IgD-negative memory B cell (primary cell): ENCODE data around the gene SLC26A8. TPM values are rescaled to one million over a fixed set of nuclear protein-coding genes. Genes with fewer than 3 reads are reported as not detected.
"Not testable (repeated sequence)": the region's sequence is repeated elsewhere in the genome, so short reads cannot be mapped to it uniquely, and the experiment has no call there.

Experiments
- H3K27ac Mint-ChIP-seq, 3 donors: one replicate each; pipeline ENCODE4 v1.8.0; 2020 to 2022; ENCODE audit warnings: mild to moderate bottlenecking in 3 of 3, mixed read lengths in 3 of 3, moderate library complexity in 1 of 3
- H3K27me3 Mint-ChIP-seq: one replicate; pipeline ENCODE4 v1.8.0; 2021; ENCODE audit warnings: mixed read lengths
- H3K36me3 Mint-ChIP-seq: one replicate; pipeline ENCODE4 v1.8.0; 2020; ENCODE audit warnings: mild to moderate bottlenecking, mixed read lengths
- H3K4me1 Mint-ChIP-seq, 3 donors: one replicate each; pipeline ENCODE4 v1.8.0; 2020 to 2022; ENCODE audit warnings: mixed read lengths in 3 of 3, mild to moderate bottlenecking in 1 of 3
- H3K4me3 Mint-ChIP-seq, 4 donors: one replicate each; pipeline ENCODE4 v1.8.0; 2020 to 2022; ENCODE audit warnings: mild to moderate bottlenecking in 4 of 4, mixed read lengths in 4 of 4, moderate library complexity in 3 of 4
- H3K9me3 Mint-ChIP-seq, 3 donors: one replicate each; pipeline ENCODE4 v1.8.0; 2020 to 2021; ENCODE audit warnings: mixed read lengths in 3 of 3, mild to moderate bottlenecking in 1 of 3
- polyA plus RNA-seq: library from polyadenylated mRNA; unstranded; fragments of 300-500 nt; fragmentation: Illumina TruSeq; gene quantifications from one replicate; pipeline ENCODE4 v1.2.3, GENCODE V29; 2021

The SLC26A8 gene
- polyA plus RNA-seq, 1 donor from 2014 or later, result not detected

DNA sequence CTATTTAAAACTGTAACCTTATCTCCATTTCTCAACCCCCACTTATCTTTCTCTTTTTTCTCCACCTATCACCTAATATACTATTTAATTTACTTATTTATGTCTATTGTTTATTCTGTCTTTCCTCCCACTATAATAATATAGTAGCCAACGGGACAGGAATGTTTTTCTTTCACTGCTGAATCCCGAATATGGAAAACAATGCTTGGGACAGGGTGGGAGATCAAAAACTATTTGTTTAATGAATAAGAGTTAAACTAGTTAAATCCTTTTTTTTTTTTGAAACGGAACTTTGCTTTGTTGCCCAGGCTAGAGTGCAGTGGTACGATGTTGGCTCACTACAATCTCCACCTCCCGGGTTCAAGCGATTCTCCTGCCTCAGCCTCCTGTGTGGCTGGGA, 109.9 kb downstream of the SLC26A8 start:
- H3K9me3 Mint-ChIP-seq, result peaks cover 0 to 9% (median 0%) of the 10 kb centered on the region in 3 donors
- H3K27ac Mint-ChIP-seq, result peak overlapping the region in 1 of 3 donors; percentile 13
- no peak overlapping the region for H3K4me3 Mint-ChIP-seq
- H3K4me1 Mint-ChIP-seq, result peaks cover 17 to 24% (median 22%) of the 10 kb centered on the region in 3 donors
- H3K27me3 Mint-ChIP-seq, result no peaks in the 10 kb centered on the region
- peaks cover 11% of the 10 kb centered on the region for H3K36me3 Mint-ChIP-seq

DNA sequence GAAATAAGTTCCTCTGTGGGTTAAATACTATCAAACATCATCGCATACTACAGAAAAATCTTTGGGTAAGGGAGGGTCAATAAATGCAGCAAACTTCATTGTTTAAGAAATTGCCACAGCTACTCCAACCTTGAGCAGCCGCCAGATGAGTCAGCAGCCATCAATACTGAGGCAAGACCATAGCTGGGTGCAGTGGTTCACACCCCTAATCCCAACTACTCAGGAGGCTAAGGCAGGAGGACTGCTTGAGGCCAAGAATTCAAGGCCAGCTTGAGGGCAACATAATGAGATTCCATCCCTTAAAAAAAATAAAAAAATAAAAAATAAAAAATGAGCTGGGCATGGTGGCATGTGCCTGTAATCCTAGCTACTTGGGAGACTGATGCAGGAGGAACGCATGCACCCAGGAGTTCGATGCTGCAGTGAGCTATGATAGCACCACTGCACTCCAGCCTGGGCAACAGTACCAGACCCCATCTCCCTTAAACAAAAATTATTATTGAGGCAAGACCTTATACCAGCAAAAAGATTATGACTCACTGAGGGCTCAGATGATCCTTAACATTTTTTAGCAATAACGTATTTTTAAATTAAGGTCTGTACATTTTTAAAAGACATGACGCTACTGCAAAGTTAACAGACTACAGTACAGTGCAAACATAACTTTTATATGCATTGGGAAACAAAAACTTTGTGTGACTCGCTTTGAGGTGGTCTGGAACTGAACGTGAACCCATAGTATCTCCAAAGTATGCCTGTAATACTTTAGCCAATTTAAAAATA, 112.4 kb downstream of the SLC26A8 start:
- Mint-ChIP-seq H3K36me3 (peaks cover 21% of the 10 kb centered on the region), H3K27me3 (no peaks in the 10 kb centered on the region), H3K9me3 (peaks cover 3 to 23% (median 4%) of the 10 kb centered on the region in 3 donors), H3K4me3 (no peak overlapping the region), H3K27ac (no peak overlapping the region), H3K4me1 (peaks cover 4 to 10% (median 4%) of the 10 kb centered on the region in 3 donors)

DNA sequence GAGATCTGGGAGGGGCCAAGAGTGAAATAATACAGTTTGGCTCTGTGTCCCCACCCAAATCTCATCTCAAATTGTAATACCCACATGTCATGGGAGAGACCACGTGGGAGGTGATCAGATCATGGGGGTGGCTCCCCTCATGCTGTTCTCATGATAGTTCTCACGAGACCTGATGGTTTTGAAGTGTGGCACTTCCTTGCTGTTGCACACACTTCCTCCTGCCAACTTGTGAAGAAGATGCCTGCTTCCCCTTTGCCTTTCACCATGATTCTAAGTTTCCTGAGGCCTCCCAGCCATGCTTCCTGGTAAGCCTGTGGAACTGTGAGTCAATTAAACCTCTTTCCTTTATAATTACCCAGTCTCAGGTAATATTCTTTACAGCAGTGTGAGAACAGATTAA, 114.9 kb downstream of the SLC26A8 start:
- H3K4me1 Mint-ChIP-seq, result peaks cover 10 to 15% (median 12%) of the 10 kb centered on the region in 3 donors
- H3K9me3 Mint-ChIP-seq, result peaks cover 3 to 23% (median 4%) of the 10 kb centered on the region in 3 donors
- not testable (repeated sequence) for H3K4me3 Mint-ChIP-seq, H3K27ac Mint-ChIP-seq, H3K27me3 Mint-ChIP-seq
- peaks cover 19% of the 10 kb centered on the region for H3K36me3 Mint-ChIP-seq

DNA sequence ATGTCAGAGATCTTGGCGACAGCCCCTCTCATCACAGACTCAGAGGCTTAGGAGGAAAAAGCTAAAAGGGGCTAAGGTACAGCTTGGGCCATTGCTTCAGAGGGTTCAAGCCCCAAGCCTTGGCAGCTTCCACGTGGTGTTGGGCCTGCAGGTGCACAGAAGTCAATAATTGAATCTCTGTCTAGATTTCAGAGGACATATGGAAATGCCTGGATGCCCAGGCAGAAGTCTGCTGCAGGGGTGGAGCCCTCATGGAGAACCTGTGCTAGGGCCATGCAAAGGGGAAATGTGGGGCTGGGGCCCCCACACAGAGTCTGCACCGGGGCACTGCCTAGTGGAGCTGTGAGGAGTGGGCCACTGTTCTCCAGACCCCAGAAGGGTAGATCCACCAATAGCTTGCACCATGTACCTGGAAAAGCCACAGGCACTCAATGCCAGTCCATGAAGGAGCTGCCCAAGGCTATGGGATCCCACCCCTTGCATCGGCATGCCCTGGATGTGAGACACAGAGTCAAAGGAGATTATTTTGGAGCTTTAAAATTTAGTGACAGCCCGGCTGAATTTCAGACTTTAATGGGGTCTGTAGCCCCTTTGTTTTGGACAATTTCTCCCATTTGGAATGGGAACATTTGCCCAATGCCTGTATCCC, 115.6 kb downstream of the SLC26A8 start:
- Mint-ChIP-seq H3K9me3 (peaks cover 3 to 23% (median 4%) of the 10 kb centered on the region in 3 donors), H3K27ac (peak overlapping the region in 1 of 3 donors; percentile 23), H3K4me1 (peaks cover 11 to 15% (median 12%) of the 10 kb centered on the region in 3 donors), H3K4me3 (peak overlapping the region in 1 of 4 donors; percentile 41), H3K36me3 (peaks cover 19% of the 10 kb centered on the region)
- not testable (repeated sequence) for H3K27me3 Mint-ChIP-seq

DNA sequence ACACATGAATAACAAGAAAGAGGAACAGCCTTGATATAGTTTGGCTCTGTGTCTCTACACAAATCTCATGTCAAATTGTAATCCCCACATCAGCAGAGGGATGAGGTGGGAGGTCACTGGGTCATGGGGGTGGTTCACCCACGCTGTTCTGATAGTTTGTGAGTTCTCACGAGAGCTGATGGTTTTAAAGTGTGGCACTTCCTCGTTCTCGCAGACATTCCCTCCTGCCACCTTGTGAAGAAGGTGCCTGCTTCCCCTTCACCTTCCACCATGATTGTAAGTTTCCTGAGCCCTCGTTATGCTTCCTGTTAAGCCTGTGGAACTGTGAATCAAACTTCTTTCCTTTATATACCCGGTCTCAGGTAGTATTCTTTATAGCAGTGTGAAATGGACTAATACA, 116.7 kb downstream of the SLC26A8 start:
- no peak overlapping the region for H3K4me3 Mint-ChIP-seq
- H3K27ac Mint-ChIP-seq, result no peak overlapping the region
- H3K9me3 Mint-ChIP-seq, result peaks cover 3 to 23% (median 4%) of the 10 kb centered on the region in 3 donors
- H3K36me3 Mint-ChIP-seq, result peaks cover 19% of the 10 kb centered on the region
- H3K27me3 Mint-ChIP-seq, result no peaks in the 10 kb centered on the region
- peaks cover 11 to 15% (median 12%) of the 10 kb centered on the region in 3 donors for H3K4me1 Mint-ChIP-seq

DNA sequence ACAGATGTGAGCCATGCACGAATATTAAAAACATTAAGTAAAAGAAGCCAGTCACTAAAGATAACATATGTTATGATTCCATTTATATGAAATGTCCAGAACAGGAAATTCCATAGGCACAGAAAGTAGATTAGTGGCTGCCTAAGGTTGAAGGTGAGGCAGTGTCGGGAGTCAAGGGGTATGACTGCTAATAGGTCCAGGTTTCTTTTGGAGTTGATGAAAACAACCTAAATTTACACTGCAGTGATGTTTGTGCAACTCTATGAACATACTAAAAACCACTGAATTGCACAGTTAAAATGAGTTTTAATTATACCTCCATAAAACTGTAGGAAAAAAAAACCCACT, 118.0 kb downstream of the SLC26A8 start:
- Mint-ChIP-seq H3K9me3 (peaks cover 3 to 23% (median 4%) of the 10 kb centered on the region in 3 donors), H3K4me1 (peaks cover 10 to 12% (median 12%) of the 10 kb centered on the region in 3 donors), H3K4me3 (no peak overlapping the region), H3K36me3 (peaks cover 19% of the 10 kb centered on the region), H3K27me3 (no peaks in the 10 kb centered on the region), H3K27ac (no peak overlapping the region)

DNA sequence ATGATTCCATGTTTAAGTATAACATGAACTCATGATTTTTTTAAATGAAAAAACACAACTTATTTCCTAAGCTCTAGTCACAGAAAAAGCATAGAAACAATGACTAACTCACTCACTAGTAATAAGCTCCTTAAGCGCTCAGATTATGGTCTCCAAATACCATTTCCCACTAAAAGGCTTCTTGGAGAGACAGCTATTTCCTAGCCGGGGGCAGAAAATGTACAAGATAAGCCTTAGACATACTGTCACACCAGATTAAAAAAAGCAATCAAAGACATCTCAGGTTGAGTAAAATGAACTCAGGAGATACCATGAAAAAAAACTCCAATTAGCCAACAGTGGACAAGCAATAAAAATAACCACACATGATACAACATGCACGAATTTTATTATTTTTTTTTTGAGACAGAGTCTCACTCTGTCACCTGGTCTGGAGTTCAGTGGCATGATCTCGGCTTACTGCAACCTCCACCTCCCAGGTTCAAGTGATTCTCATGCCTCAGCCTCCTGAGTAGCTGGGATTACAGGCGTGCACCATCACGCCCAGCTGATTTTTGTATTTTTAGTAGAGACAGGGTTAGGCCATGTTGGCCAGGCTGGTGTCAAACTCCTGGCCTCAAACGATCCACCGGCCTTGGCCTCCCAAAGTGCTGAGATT, 118.5 kb downstream of the SLC26A8 start:
- Mint-ChIP-seq H3K4me3 (no peak overlapping the region), H3K36me3 (peaks cover 15% of the 10 kb centered on the region), H3K9me3 (peaks cover 3 to 21% (median 4%) of the 10 kb centered on the region in 3 donors), H3K27me3 (no peaks in the 10 kb centered on the region), H3K27ac (no peak overlapping the region), H3K4me1 (peaks cover 10 to 12% (median 10%) of the 10 kb centered on the region in 3 donors)

DNA sequence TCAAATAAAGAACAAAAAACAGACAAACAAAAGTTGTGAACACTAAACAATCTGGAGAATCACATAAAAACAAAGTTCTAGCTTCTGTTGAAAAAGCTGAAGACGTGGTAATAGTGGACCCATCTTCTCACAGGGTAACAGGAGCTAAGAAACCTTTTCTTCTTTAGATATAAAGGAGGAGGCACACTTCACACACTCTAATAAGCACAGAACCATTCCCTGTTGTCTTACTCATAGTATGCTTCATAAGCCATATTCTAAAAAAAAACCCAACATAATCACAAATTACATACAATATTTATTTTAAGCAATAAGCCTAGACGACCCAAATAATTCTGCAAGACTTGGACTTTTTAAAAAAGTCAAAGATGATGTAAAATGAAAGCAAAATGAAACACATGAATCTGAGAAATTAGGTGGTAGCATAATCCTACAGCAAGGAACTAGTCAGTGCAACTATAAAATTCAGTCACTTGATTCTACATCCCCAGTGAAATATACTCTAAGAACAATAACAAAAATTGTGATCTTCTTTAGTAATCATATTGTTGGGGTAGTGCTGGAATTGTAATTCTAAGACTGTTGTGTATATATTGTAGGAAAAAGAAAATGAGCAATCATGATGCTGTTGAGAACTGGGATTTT, 119.2 kb downstream of the SLC26A8 start:
- H3K36me3 Mint-ChIP-seq, result peaks cover 18% of the 10 kb centered on the region
- no peaks in the 10 kb centered on the region for H3K27me3 Mint-ChIP-seq
- no peak overlapping the region for H3K27ac Mint-ChIP-seq
- peaks cover 10 to 12% (median 10%) of the 10 kb centered on the region in 3 donors for H3K4me1 Mint-ChIP-seq
- H3K9me3 Mint-ChIP-seq, result peaks cover 3 to 17% (median 4%) of the 10 kb centered on the region in 3 donors
- H3K4me3 Mint-ChIP-seq, result no peak overlapping the region

DNA sequence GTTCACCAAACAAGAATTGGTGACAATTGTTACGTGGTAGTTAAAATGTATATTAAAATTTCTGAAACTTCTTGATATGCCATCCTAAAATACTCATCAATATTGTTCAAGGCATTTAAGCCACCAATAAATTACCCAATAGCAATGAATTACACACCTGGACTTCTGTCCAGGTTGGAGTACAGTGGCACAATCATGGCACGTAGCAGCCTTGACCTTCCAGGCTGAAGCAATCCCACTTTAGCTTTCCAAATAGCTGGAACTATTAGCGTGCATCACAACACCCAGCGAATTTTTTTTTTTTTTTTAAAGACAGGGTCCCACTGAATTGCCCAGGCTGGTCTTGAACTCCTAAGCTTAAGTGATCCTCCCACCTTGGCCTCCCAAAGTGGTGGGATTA, 120.8 kb downstream of the SLC26A8 start:
- peaks cover 0 to 9% (median 4%) of the 10 kb centered on the region in 3 donors for H3K9me3 Mint-ChIP-seq
- H3K27me3 Mint-ChIP-seq, result no peaks in the 10 kb centered on the region
- no peak overlapping the region for H3K4me3 Mint-ChIP-seq
- H3K36me3 Mint-ChIP-seq, result peaks cover 13% of the 10 kb centered on the region
- H3K4me1 Mint-ChIP-seq, result peaks cover 8 to 12% (median 10%) of the 10 kb centered on the region in 3 donors
- H3K27ac Mint-ChIP-seq, result no peak overlapping the region

DNA sequence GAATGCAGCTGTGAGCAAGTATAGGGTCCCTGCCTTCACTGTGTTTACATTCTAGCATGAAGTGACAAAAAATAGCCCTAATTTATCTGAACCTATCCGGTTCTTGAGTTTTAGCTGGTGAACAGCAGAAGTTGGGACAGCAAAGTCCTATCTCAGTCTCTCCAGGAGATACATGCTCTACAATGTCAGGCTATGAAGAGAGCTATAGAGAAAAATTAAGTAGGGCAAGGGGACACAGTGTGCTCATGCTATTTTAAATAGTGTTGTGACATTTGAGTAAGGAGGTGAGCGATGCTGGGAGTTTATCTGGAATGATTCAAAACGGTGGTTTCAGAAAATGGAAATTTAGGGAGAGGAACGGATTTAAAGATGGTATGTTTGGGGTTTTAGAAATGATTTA, 124.0 kb downstream of the SLC26A8 start:
- Mint-ChIP-seq H3K9me3 (no peaks in the 10 kb centered on the region), H3K4me1 (peaks cover 8 to 13% (median 9%) of the 10 kb centered on the region in 3 donors), H3K27ac (peak overlapping the region in 1 of 3 donors; percentile 12), H3K27me3 (no peaks in the 10 kb centered on the region), H3K36me3 (peaks cover 8% of the 10 kb centered on the region), H3K4me3 (no peak overlapping the region)

DNA sequence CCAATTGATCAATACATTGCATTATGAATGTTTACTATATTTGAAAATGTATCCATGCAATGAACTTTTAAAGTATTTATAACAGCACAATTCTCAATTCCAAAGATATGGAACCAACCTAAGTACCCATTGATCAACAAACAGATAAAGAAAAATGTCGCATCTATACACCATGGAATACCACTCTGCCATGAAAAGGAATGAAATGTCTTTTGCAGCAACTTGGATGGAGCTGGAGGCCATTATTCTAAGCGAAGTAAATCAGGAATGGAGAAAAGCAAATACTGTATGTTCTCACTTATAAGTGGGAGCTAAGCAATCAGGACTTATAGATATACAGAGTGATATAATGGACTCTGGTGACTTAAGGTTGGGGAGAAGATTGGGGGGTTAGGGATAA, 126.4 kb downstream of the SLC26A8 start:
- no peak overlapping the region for H3K27ac Mint-ChIP-seq
- peaks cover 14% of the 10 kb centered on the region for H3K36me3 Mint-ChIP-seq
- peaks cover 10 to 20% (median 16%) of the 10 kb centered on the region in 3 donors for H3K4me1 Mint-ChIP-seq
- H3K27me3 Mint-ChIP-seq, result no peaks in the 10 kb centered on the region
- no peaks in the 10 kb centered on the region for H3K9me3 Mint-ChIP-seq
- H3K4me3 Mint-ChIP-seq, result no peak overlapping the region

DNA sequence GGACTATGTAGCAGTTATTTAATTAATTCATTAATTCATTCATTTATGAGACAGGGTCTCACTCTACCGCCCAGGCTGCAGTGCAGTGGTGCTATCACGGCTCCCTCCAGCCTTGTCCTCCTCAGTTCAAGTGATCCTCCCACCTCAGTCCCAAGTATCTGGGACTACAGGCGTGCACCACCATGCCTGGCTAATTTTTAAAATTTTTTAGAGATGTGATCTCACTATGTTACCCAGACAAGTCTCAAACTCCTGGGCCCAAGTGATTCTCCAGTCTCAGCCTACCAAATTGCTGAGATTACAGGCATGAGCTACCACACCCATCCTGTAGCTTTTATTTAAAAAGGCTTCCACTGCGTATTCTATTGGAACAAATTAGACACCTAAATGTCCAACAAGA, 127.0 kb downstream of the SLC26A8 start:
- no peak overlapping the region for H3K27ac Mint-ChIP-seq
- peaks cover 9 to 20% (median 16%) of the 10 kb centered on the region in 3 donors for H3K4me1 Mint-ChIP-seq
- no peak overlapping the region for H3K4me3 Mint-ChIP-seq
- no peaks in the 10 kb centered on the region for H3K27me3 Mint-ChIP-seq
- peaks cover 14% of the 10 kb centered on the region for H3K36me3 Mint-ChIP-seq
- no peaks in the 10 kb centered on the region for H3K9me3 Mint-ChIP-seq

DNA sequence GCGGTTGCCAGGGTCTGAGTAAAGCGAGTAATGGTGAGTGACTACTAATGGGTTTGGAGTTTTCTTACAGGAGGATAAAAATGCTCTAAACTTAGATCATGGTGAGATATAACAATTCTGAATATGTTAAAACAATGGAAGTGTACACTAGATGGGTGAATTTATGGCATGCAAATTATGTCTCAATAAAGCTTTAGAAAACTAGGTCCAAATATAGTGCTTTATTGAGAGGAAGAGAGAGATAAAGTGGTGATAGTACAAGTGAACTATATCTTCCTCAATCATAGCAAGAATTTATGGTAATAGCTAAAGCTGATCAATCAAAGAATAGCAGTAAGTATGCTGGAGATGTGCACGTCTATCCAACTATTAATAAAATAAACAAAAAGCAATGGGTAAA, 127.4 kb downstream of the SLC26A8 start:
- H3K27ac Mint-ChIP-seq, result no peak overlapping the region

DNA sequence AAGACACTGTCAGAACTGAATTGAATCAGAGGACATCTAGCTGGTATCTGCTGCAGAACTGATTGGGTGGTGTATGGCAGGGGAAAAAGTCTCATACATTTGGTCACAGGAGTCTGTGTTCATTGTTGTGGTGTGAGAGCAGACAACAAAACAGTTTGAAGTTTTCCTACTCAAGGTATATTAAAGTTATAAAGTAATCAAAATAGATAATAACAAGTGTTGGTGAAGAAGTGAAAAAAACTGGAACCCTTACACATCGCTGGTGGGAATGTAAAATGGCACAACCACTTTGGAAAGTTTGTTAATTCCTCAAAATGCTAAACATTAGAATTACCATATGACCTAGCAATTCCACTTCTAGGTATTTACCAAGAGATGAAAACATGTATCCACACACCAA, 128.2 kb downstream of the SLC26A8 start:
- Mint-ChIP-seq H3K4me1 (peaks cover 8 to 20% (median 16%) of the 10 kb centered on the region in 3 donors), H3K36me3 (peaks cover 14% of the 10 kb centered on the region), H3K9me3 (no peaks in the 10 kb centered on the region), H3K27me3 (no peaks in the 10 kb centered on the region), H3K4me3 (no peak overlapping the region), H3K27ac (peak overlapping the region in 1 of 3 donors; percentile 8)

More for the DNA sequence above, 127.4 kb downstream of the SLC26A8 start:
- Mint-ChIP-seq H3K4me1 (peaks cover 8 to 20% (median 16%) of the 10 kb centered on the region in 3 donors), H3K4me3 (no peak overlapping the region), H3K36me3 (peaks cover 14% of the 10 kb centered on the region), H3K9me3 (no peaks in the 10 kb centered on the region), H3K27me3 (no peaks in the 10 kb centered on the region)

DNA sequence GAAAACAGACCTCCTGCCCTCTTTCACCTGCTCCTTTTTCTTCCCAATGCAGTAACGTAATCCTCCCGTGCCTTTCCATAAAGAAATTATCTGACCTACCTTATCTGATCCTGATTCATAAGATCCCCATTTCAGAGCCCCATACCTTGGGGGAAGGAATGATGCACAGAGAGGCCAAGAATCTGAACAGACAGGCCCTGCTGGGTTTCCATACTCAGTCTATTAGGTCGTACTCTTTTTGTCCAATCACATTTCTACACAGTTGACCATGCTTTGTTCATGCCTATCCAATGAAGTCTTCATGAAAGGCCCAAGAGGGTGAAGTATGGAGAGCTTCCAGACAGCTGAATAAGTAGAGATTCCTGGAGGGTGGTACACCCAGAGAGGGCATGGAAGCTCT, 128.9 kb downstream of the SLC26A8 start:
- Mint-ChIP-seq H3K4me1 (peaks cover 8 to 20% (median 18%) of the 10 kb centered on the region in 3 donors), H3K36me3 (peaks cover 12% of the 10 kb centered on the region), H3K9me3 (no peaks in the 10 kb centered on the region), H3K27ac (no peak overlapping the region), H3K4me3 (no peak overlapping the region), H3K27me3 (no peaks in the 10 kb centered on the region)
